HepG2 (cell line): ENCODE data around the gene DST. TPM values are rescaled to one million over a fixed set of nuclear protein-coding genes. Genes with fewer than 3 reads are reported as not detected.
A peak's percentile ranks its signal among the peaks of the same experiment; 100 is the strongest.

ENCODE experiments used
- ATF4 ChIP-seq, 2 experiments: fragments of 450-650 bp in 1 of 2; sonication (generic) in 1 of 2; formaldehyde crosslinking; IDR thresholded peaks; 2 replicates each; pipeline versions ENCODE4 v1.5.0 to v1.8.0; 2020 to 2022; ENCODE audit warnings: mild to moderate bottlenecking in 1 of 2, missing genetic modification reagents in 1 of 2
- CBX2 ChIP-seq, 2 experiments: fragments of 200-600 bp in 1 of 2; sonication (generic); formaldehyde crosslinking in 1 of 2; IDR thresholded peaks; 2 replicates each; pipeline versions ENCODE4 v1.7.0 to v1.8.1; 2018 to 2022; ENCODE audit warnings: low read depth in 2 of 2, low read length in 1 of 2, mild to moderate bottlenecking in 1 of 2, missing genetic modification reagents in 1 of 2
- GLMP ChIP-seq: sonication (generic); formaldehyde crosslinking; IDR thresholded peaks from 2 replicates; pipeline ENCODE4 v1.9.0; 2021; ENCODE audit warnings: missing genetic modification reagents, mild to moderate bottlenecking, borderline replicate concordance
- KAT2B ChIP-seq: fragments of 150-350 bp; IDR thresholded peaks from 2 replicates; pipeline ENCODE4 v1.6.1; 2014; ENCODE audit warnings: low read depth, low read length, borderline replicate concordance
- MED1 ChIP-seq: sonication (generic); formaldehyde crosslinking; IDR thresholded peaks from 2 replicates; pipeline ENCODE4 v1.4.0; 2020; ENCODE audit warnings: missing genetic modification reagents
- MEIS2 ChIP-seq: sonication (generic); formaldehyde crosslinking; IDR thresholded peaks from 2 replicates; pipeline ENCODE4 v1.9.0; 2021; ENCODE audit warnings: mild to moderate bottlenecking, missing genetic modification reagents
- MXD3 ChIP-seq: IDR thresholded peaks from 2 replicates; pipeline ENCODE4 v1.6.1; 2016; ENCODE audit warnings: mild to moderate bottlenecking, missing biosample characterization, missing genetic modification reagents
- PCBP2 ChIP-seq: fragments of 200-400 bp; formaldehyde crosslinking; optimal IDR thresholded peaks from 2 replicates; pipeline ENCODE3; 2018; ENCODE audit warnings: low read length, low read depth; ENCODE audit not compliant: poor library complexity, severe bottlenecking
- SMAD3 ChIP-seq: sonication (generic); formaldehyde crosslinking; IDR thresholded peaks from 2 replicates; pipeline ENCODE4 v1.4.0; 2020; ENCODE audit warnings: missing genetic modification reagents
- SOX5 ChIP-seq: IDR thresholded peaks from 2 replicates; pipeline ENCODE4 v1.6.1; 2016; ENCODE audit warnings: borderline replicate concordance
- TCF7L2 ChIP-seq: IDR thresholded peaks from 2 replicates; pipeline ENCODE4 v1.6.1; 2011; ENCODE audit warnings: mild to moderate bottlenecking, low read depth, low read length, moderate library complexity
- ZFP36L1 ChIP-seq: sonication (generic); formaldehyde crosslinking; IDR thresholded peaks from 2 replicates; pipeline ENCODE4 v1.8.0; 2022; ENCODE audit warnings: mild to moderate bottlenecking, missing genetic modification reagents, moderate library complexity
- ZNF142 ChIP-seq: sonication (generic); formaldehyde crosslinking; IDR thresholded peaks from 2 replicates; pipeline ENCODE4 v1.4.0; 2020; ENCODE audit warnings: missing genetic modification reagents
- ZNF816 ChIP-seq: sonication (generic); formaldehyde crosslinking; IDR thresholded peaks from 2 replicates; pipeline ENCODE4 v1.8.0; 2022; ENCODE audit warnings: missing genetic modification reagents, mild to moderate bottlenecking, borderline replicate concordance
- ZNF83 ChIP-seq: sonication (generic); formaldehyde crosslinking; IDR thresholded peaks from 2 replicates; pipeline ENCODE4 v1.4.0; 2020; ENCODE audit warnings: missing genetic modification reagents, mild to moderate bottlenecking, borderline replicate concordance
- ZSCAN25 ChIP-seq: sonication (generic); formaldehyde crosslinking; IDR thresholded peaks from 2 replicates; pipeline ENCODE4 v1.8.0; 2022; ENCODE audit warnings: mild to moderate bottlenecking, missing genetic modification reagents
- polyA plus RNA-seq, 8 experiments: library from polyadenylated mRNA; depleted of rRNA in 3 of 8; stranded (reverse) in 7 of 8; unstranded in 1 of 8; fragments of >200 nt; fragmentation: Illumina TruSeq in 4 of 8; extraction: Trizol in 4 of 8; gene quantifications; 2 replicates each; pipeline versions ENCODE4 v1.2.1 to v1.2.3, GENCODE V29; 2011 to 2016; ENCODE audit warnings: low read depth in 4 of 8, missing spikeins in 1 of 8, mixed read lengths in 1 of 8; ENCODE audit not compliant: insufficient read depth in 1 of 8
- total RNA-seq, 5 experiments: library from RNA; depleted of rRNA; stranded (reverse); fragments of >200 nt; fragmentation: Illumina TruSeq; extraction: Trizol; gene quantifications; 2 replicates each; pipeline ENCODE4 v1.2.3, GENCODE V29; 2016; ENCODE audit warnings: low read depth in 1 of 5
- TF ChIP-seq, protein P1 (sequence below): sonication (generic); formaldehyde crosslinking; IDR thresholded peaks from 2 replicates; pipeline ENCODE4 v1.4.0; 2020; ENCODE audit warnings: missing genetic modification reagents
- TF ChIP-seq, protein P2 (sequence below): sonication (generic); formaldehyde crosslinking; IDR thresholded peaks from 2 replicates; pipeline ENCODE4 v1.4.0; 2020; ENCODE audit warnings: missing genetic modification reagents
- TF ChIP-seq, protein P3 (sequence below): sonication (generic); formaldehyde crosslinking; IDR thresholded peaks from 2 replicates; pipeline ENCODE4 v1.9.0; 2021; ENCODE audit warnings: missing genetic modification reagents, borderline replicate concordance

DST gene
- total and polyA plus RNA-seq, 2 of the 13 experiments (the other 11 are each of a cell fraction or from before 2014, with no cell fraction given) = 64.4 to 89.0 TPM

DNA sequence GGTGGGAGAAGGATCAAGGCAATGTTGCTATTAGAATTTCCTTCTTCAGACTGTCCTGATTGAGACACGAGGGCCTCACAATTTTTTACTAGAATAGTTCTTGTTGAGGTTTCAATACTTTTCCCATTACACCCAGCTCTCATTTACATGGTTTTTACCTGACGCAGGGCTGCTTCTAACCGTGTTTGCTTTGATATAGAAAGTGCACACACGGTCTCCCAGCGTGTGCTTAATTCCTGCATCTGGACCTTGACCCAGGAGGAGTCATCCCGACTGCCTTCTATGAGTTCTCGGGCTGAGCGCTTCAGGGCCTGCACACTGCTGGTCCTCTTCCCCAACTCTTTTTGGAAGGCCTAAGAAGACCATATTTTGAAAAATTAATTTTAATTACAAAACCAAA is 160.2 kb downstream of the DST start (continued):
- TF ChIP-seq GLMP (CRISPR knock-in tag) (no peak), ATF4 (CRISPR knock-in tag; IDR thresholded peaks at IDR 0.05) (no peak), KAT2B (no peak), PCBP2 (no peak), TCF7L2 (no peak), CBX2 (IDR thresholded peaks at IDR 0.05; ENCODE audit: low read depth, low read length) (no peak), CBX2 (CRISPR knock-in tag; IDR thresholded peaks at IDR 0.05; ENCODE audit: low read depth) (no peak), ZFP36L1 (no peak), ZSCAN25 (CRISPR knock-in tag) (no peak), ZNF83 (CRISPR knock-in tag) (no peak), ZNF816 (no peak), SOX5 (peak; percentile 28; the same call in 1 of the 2 replicates), MED1 (CRISPR knock-in tag) (peak; percentile 53; the same call in 1 of the 2 replicates), SMAD3 (CRISPR knock-in tag) (no peak), ZNF142 (CRISPR knock-in tag) (no peak), MEIS2 (CRISPR knock-in tag) (no peak), MXD3 (CRISPR knock-in tag) (no peak)
- TF ChIP-seq, protein P1, sequence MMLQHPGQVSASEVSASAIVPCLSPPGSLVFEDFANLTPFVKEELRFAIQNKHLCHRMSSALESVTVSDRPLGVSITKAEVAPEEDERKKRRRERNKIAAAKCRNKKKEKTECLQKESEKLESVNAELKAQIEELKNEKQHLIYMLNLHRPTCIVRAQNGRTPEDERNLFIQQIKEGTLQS (CRISPR knock-in tag) = no peak
- TF ChIP-seq, protein P2, sequence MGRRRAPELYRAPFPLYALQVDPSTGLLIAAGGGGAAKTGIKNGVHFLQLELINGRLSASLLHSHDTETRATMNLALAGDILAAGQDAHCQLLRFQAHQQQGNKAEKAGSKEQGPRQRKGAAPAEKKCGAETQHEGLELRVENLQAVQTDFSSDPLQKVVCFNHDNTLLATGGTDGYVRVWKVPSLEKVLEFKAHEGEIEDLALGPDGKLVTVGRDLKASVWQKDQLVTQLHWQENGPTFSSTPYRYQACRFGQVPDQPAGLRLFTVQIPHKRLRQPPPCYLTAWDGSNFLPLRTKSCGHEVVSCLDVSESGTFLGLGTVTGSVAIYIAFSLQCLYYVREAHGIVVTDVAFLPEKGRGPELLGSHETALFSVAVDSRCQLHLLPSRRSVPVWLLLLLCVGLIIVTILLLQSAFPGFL (CRISPR knock-in tag) = no peak
- TF ChIP-seq, protein P3, sequence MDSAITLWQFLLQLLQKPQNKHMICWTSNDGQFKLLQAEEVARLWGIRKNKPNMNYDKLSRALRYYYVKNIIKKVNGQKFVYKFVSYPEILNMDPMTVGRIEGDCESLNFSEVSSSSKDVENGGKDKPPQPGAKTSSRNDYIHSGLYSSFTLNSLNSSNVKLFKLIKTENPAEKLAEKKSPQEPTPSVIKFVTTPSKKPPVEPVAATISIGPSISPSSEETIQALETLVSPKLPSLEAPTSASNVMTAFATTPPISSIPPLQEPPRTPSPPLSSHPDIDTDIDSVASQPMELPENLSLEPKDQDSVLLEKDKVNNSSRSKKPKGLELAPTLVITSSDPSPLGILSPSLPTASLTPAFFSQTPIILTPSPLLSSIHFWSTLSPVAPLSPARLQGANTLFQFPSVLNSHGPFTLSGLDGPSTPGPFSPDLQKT (CRISPR knock-in tag) = no peak
